ENCODE results near the gene COX11. TPM values are rescaled to one million over a fixed set of nuclear protein-coding genes. Genes with fewer than 3 reads are reported as not detected.

The COX11 gene
- total and polyA plus RNA-seq, 2 of the 8 experiments (the other 6 are each of a cell fraction or from before 2014, with no cell fraction given) = 43.0 to 54.1 TPM

- no peak for DNase-seq (ENCODE audit: low read depth in 1 of 2, low spot score in 2 of 2)
Measured at GRCh38 chr17:54932711-54933110, 35.7 kb downstream of the COX11 start.

More at GRCh38 chr17:54932711-54933110, 35.7 kb downstream of the COX11 start:
- no peaks in the 10 kb centered on the region for H3K27me3 ChIP-seq (replicated peaks in 1 of 4; ENCODE audit: control insufficient read depth in 3 of 4, extremely low read depth in 1 of 4, insufficient read depth in 3 of 4, low read length in 3 of 4)
- H2BK120ac ChIP-seq (replicated peaks; ENCODE audit: low read depth, low read length) = no peak overlapping the region
- H2BK5ac ChIP-seq (ENCODE audit: low read depth, low read length) = no peak overlapping the region
- no peak overlapping the region for H3K18ac ChIP-seq (ENCODE audit: extremely low read depth, low read length)
- H4K20me1 ChIP-seq (replicated peaks in 1 of 2; ENCODE audit: control insufficient read depth in 1 of 2, insufficient read depth in 2 of 2, low read length in 2 of 2) = no peaks in the 10 kb centered on the region
- no peak overlapping the region for H3K27ac ChIP-seq (ENCODE audit: low read depth, low read length)
- H2AFZ ChIP-seq (ENCODE audit: low read length) = no peak overlapping the region
- H2BK15ac ChIP-seq (ENCODE audit: low read length) = no peak overlapping the region
- H2AK5ac ChIP-seq (ENCODE audit: low read depth, low read length) = no peak overlapping the region
- no peak overlapping the region for H3K23ac ChIP-seq (ENCODE audit: insufficient read length)
- peaks cover 23 to 80% (median 62%) of the 10 kb centered on the region in 4 experiments for H3K36me3 ChIP-seq (ENCODE audit: control insufficient read depth in 2 of 4, insufficient read depth in 4 of 4, low read length in 3 of 4)
- 54% methylated on average over 1 of the region's 1 CpG; no CpG with 5 or more reads in 1 of the 2 experiments for WGBS, 2 experiments (ENCODE audit: extremely low coverage in 1 of 2, insufficient coverage in 1 of 2, insufficient read length in 1 of 2, insufficient replicate concordance in 2 of 2, low coverage in 1 of 2, low lambda C conversion rate in 2 of 2, missing lambda C conversion rate in 1 of 2)
- H3K79me2 ChIP-seq (ENCODE audit: control insufficient read depth in 1 of 2, insufficient read depth in 2 of 2, low read length in 2 of 2) = peaks cover 0 to under 1% of the 10 kb centered on the region in 2 experiments; a peak in 1 of 4 replicates
- TF ChIP-seq TAF7 (optimal IDR thresholded peaks at IDR 0.05; ENCODE audit: borderline replicate concordance, low read depth, low read length) (no peak), HDAC6 (IDR thresholded peaks at IDR 0.05; ENCODE audit: low read depth, low read length) (no peak), ATF2 (IDR thresholded peaks at IDR 0.05; ENCODE audit: low read length) (no peak), EP300 (IDR thresholded peaks at IDR 0.05; ENCODE audit: borderline replicate concordance in 1 of 2, low read depth in 2 of 2, low read length in 2 of 2) (no peak), SP4 (IDR thresholded peaks at IDR 0.05; ENCODE audit: low read length) (no peak), BACH1 (IDR thresholded peaks at IDR 0.05; ENCODE audit: low read length) (no peak), RAD21 (IDR thresholded peaks at IDR 0.05 in 1 of 2, conservative IDR thresholded peaks at IDR 0.05 in 1 of 2; ENCODE audit: low read depth in 2 of 2, low read length in 2 of 2) (no peak)
- TF ChIP-seq, protein P1, sequence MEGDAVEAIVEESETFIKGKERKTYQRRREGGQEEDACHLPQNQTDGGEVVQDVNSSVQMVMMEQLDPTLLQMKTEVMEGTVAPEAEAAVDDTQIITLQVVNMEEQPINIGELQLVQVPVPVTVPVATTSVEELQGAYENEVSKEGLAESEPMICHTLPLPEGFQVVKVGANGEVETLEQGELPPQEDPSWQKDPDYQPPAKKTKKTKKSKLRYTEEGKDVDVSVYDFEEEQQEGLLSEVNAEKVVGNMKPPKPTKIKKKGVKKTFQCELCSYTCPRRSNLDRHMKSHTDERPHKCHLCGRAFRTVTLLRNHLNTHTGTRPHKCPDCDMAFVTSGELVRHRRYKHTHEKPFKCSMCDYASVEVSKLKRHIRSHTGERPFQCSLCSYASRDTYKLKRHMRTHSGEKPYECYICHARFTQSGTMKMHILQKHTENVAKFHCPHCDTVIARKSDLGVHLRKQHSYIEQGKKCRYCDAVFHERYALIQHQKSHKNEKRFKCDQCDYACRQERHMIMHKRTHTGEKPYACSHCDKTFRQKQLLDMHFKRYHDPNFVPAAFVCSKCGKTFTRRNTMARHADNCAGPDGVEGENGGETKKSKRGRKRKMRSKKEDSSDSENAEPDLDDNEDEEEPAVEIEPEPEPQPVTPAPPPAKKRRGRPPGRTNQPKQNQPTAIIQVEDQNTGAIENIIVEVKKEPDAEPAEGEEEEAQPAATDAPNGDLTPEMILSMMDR (IDR thresholded peaks at IDR 0.05; ENCODE audit: control extremely low read depth in 1 of 3, insufficient read depth in 1 of 3, low read depth in 1 of 3, low read length in 3 of 3) = no peak
- TF ChIP-seq, protein P2, sequence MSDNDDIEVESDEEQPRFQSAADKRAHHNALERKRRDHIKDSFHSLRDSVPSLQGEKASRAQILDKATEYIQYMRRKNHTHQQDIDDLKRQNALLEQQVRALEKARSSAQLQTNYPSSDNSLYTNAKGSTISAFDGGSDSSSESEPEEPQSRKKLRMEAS (IDR thresholded peaks at IDR 0.05) = no peak
- no peaks in the 10 kb centered on the region for H3K9me3 ChIP-seq (ENCODE audit: insufficient read depth in 2 of 2, low read depth in 1 of 2, low read length in 1 of 2)
- POLR2A ChIA-PET (ENCODE audit: partially characterized antibody) = no interaction called here
- no peak overlapping the region for H3K4me3 ChIP-seq (ENCODE audit: extremely low read depth in 1 of 4, insufficient read depth in 2 of 4, low read depth in 3 of 4, low read length in 4 of 4)
- no peaks in the 10 kb centered on the region for H3K79me1 ChIP-seq (ENCODE audit: low read depth, low read length)
- no peak overlapping the region for H2BK12ac ChIP-seq (ENCODE audit: low read depth, low read length)
- H3K4me2 ChIP-seq (ENCODE audit: insufficient read depth in 1 of 2, low read depth in 2 of 2, low read length in 2 of 2) = no peak overlapping the region
- no peak overlapping the region for H3K14ac ChIP-seq (ENCODE audit: insufficient read length)
- H2BK20ac ChIP-seq (ENCODE audit: low read length) = no peak overlapping the region
- FAIRE-seq = no peak
- no peak overlapping the region for H3K9ac ChIP-seq (replicated peaks in 1 of 4; ENCODE audit: extremely low read depth in 1 of 4, low read depth in 3 of 4, low read length in 3 of 4)
- no peaks in the 10 kb centered on the region for H3K4me1 ChIP-seq (replicated peaks in 1 of 4; ENCODE audit: control insufficient read depth in 3 of 4, insufficient read depth in 4 of 4, low read length in 3 of 4)
- no peak overlapping the region for H4K91ac ChIP-seq (replicated peaks; ENCODE audit: insufficient read length, low read length)
- H3K56ac ChIP-seq (replicated peaks; ENCODE audit: insufficient read length, low read depth, low read length) = no peak overlapping the region
- no peak overlapping the region for H3K4ac ChIP-seq (replicated peaks; ENCODE audit: insufficient read length, low read depth, low read length)
- H4K5ac ChIP-seq (ENCODE audit: insufficient read length, low read depth, low read length) = no peak overlapping the region
- CTCF ChIA-PET (ENCODE audit: partially characterized antibody) = interaction anchor here (0.6 to 1.2 kb wide), 3 partner anchors 136 to 1341 kb away, joined by 3 to 4 read pairs (median 3); no protein-coding TSS in a partner anchor
- no peaks in the 10 kb centered on the region for H3K23me2 ChIP-seq (ENCODE audit: low read depth, low read length)
- H4K8ac ChIP-seq (ENCODE audit: extremely low read depth, insufficient read depth, low read length) = no peak overlapping the region

Measured in H1 (cell line).